HCT116 (cell line): ENCODE results near the gene SRPK2. TPM values are rescaled to one million over a fixed set of nuclear protein-coding genes. Genes with fewer than 3 reads are reported as not detected.

Experiments used
- ATAC-seq: fragments of 200-7000 bp; cut with Tn5 transposase; 2 replicates; pipeline ENCODE4 v1.9.1; 2020; ENCODE audit warnings: mild to moderate bottlenecking, moderate library complexity
- BruUV-seq: library from RNA; stranded (reverse); fragments of 400-500 nt; replicated peaks from 2 replicates; lab custom pipeline; 2021; lab: Mats Ljungman, UMichigan
- CTCF ChIA-PET: fragments of 300-600 bp; sonication (Branson Sonifier 250); formaldehyde crosslinking; loops from one replicate; lab custom pipeline; 2021; ENCODE audit warnings: antibody characterized with exemption; lab: Charles Lee
- POLR2A ChIA-PET: fragments of 300-600, 350-600 bp; sonication (Branson Sonifier 250); formaldehyde crosslinking; loops from one replicate; lab custom pipeline; 2021; ENCODE audit warnings: antibody characterized with exemption; lab: Charles Lee
- RAD21 ChIA-PET, 2 experiments: fragments of 300-600 bp; sonication (Branson Sonifier 250); formaldehyde crosslinking; loops; one replicate each; lab custom pipeline; 2023; ENCODE audit warnings: low total read pairs in 2 of 2; ENCODE audit not compliant: uncharacterized antibody in 2 of 2, unreplicated experiment in 2 of 2, low non-redundant PET in 1 of 2; lab: Charles Lee
- DNase-seq: peaks from one replicate; pipeline ENCODE4 v3.0.0-alpha.2; 2010; ENCODE audit warnings: low read depth, low spot score
- H2AFZ ChIP-seq: fragments of 200-600 bp; shearing (Covaris generic), sonication (generic); 2 replicates; pipeline ENCODE4 v1.6.1; 2017; ENCODE audit warnings: low read depth, mixed run types, mixed read lengths, antibody characterized with exemption, low read length; ENCODE audit not compliant: poor library complexity, severe bottlenecking
- H3K27ac ChIP-seq: 2 replicates; pipeline ENCODE4 v1.5.1; 2012; ENCODE audit warnings: low read depth, low read length
- H3K27me3 ChIP-seq: fragments of 200-600 bp; sonication (generic); 2 replicates; pipeline ENCODE4 v1.6.1; 2016; ENCODE audit warnings: mixed run types, low read length, mixed read lengths; ENCODE audit not compliant: insufficient read depth
- H3K36me3 ChIP-seq, 2 experiments: fragments of 200-500 bp in 1 of 2; fragments of 200-600 bp in 1 of 2; sonication (Bioruptor generic) in 1 of 2; sonication (generic) in 1 of 2; 2 replicates each; pipeline versions ENCODE4 v1.5.1 to v1.6.1; 2014 to 2016; ENCODE audit warnings: low read length in 2 of 2, inconsistent platforms in 1 of 2, mixed read lengths in 1 of 2, mixed run types in 1 of 2; ENCODE audit not compliant: insufficient read depth in 2 of 2, control insufficient read depth in 1 of 2
- H3K4me1 ChIP-seq, 2 experiments: fragments of 200-600 bp in 1 of 2; sonication (generic) in 1 of 2; 2 replicates each; pipeline versions ENCODE4 v1.5.1 to v1.6.1; 2012 to 2017; ENCODE audit warnings: low read length in 2 of 2, inconsistent platforms in 1 of 2, mild to moderate bottlenecking in 1 of 2, mixed read lengths in 1 of 2, mixed run types in 1 of 2, moderate library complexity in 1 of 2; ENCODE audit not compliant: insufficient read depth in 2 of 2, control insufficient read depth in 1 of 2
- H3K4me2 ChIP-seq: fragments of 200-600 bp; sonication (generic); 2 replicates; pipeline ENCODE4 v1.6.1; 2017; ENCODE audit warnings: mixed run types, low read length, mixed read lengths
- H3K4me3 ChIP-seq, 2 experiments: fragments of 200-600 bp in 1 of 2; sonication (generic) in 1 of 2; replicated peaks in 1 of 2; 2 replicates each; pipeline ENCODE4 v1.5.1; 2011 to 2016; ENCODE audit warnings: low read length in 2 of 2, control low read depth in 1 of 2, low read depth in 1 of 2, mild to moderate bottlenecking in 1 of 2, mixed read lengths in 1 of 2, mixed run types in 1 of 2
- H3K79me2 ChIP-seq: fragments of 200-600 bp; sonication (generic); 2 replicates; pipeline ENCODE4 v1.6.1; 2017; ENCODE audit warnings: mild to moderate bottlenecking, mixed run types, low read length, moderate library complexity, mixed read lengths; ENCODE audit not compliant: insufficient read depth
- H3K9ac ChIP-seq: fragments of 200-600 bp; sonication (generic); 2 replicates; pipeline ENCODE4 v1.6.1; 2016; ENCODE audit warnings: low read length, mixed read lengths
- H3K9me2 ChIP-seq: fragments of 200-600 bp; sonication (generic), shearing (Covaris generic); 2 replicates; pipeline ENCODE4 v1.6.1; 2017; ENCODE audit warnings: mixed run types, mild to moderate bottlenecking, moderate library complexity; ENCODE audit not compliant: insufficient read depth
- H3K9me3 ChIP-seq, 2 experiments: fragments of 200-500 bp in 1 of 2; fragments of 200-600 bp in 1 of 2; sonication (Bioruptor generic) in 1 of 2; sonication (generic) in 1 of 2; 2 replicates each; pipeline ENCODE4 v1.6.1; 2014 to 2017; ENCODE audit warnings: low read length in 2 of 2, mixed read lengths in 2 of 2, inconsistent platforms in 1 of 2, low read depth in 1 of 2, mild to moderate bottlenecking in 1 of 2, mixed run types in 1 of 2, moderate library complexity in 1 of 2; ENCODE audit not compliant: control insufficient read depth in 1 of 2, insufficient read depth in 1 of 2
- H4K20me1 ChIP-seq: fragments of 200-600 bp; sonication (generic), shearing (Covaris generic); 2 replicates; pipeline ENCODE4 v1.6.1; 2017; ENCODE audit warnings: mixed run types, mild to moderate bottlenecking, moderate library complexity; ENCODE audit not compliant: insufficient read depth
- CBX3 ChIP-seq: IDR thresholded peaks from 2 replicates; pipeline ENCODE4 v1.6.1; 2012; ENCODE audit warnings: low read depth
- CEBPB ChIP-seq: IDR thresholded peaks from 2 replicates; pipeline ENCODE4 v1.6.1; 2012; ENCODE audit warnings: low read depth
- CTCF ChIP-seq, 3 experiments: fragments of 200-600 bp in 1 of 3; sonication (generic) in 1 of 3; IDR thresholded peaks in 2 of 3; conservative IDR thresholded peaks in 1 of 3; 2 replicates each; pipeline ENCODE4 v1.5.1; 2012 to 2017; ENCODE audit warnings: low read depth in 2 of 3, low read length in 2 of 3, antibody characterized with exemption in 1 of 3, borderline replicate concordance in 1 of 3, control low read depth in 1 of 3, mild to moderate bottlenecking in 1 of 3, mixed read lengths in 1 of 3, mixed run types in 1 of 3, moderate library complexity in 1 of 3; ENCODE audit not compliant: insufficient read depth in 1 of 3
- EGR1 ChIP-seq: IDR thresholded peaks from 2 replicates; pipeline ENCODE4 v1.6.1; 2012; ENCODE audit warnings: low read depth
- ELF1 ChIP-seq: IDR thresholded peaks from 2 replicates; pipeline ENCODE4 v1.6.1; 2012; ENCODE audit warnings: low read depth, borderline replicate concordance
- EZH2phosphoT487 ChIP-seq: fragments of 200-600 bp; IDR thresholded peaks from 2 replicates; pipeline ENCODE4 v1.6.1; 2018; ENCODE audit warnings: antibody characterized with exemption, borderline replicate concordance
- FOSL1 ChIP-seq: IDR thresholded peaks from 2 replicates; pipeline ENCODE4 v1.6.1; 2012; ENCODE audit warnings: low read depth
- JUND ChIP-seq: IDR thresholded peaks from 2 replicates; pipeline ENCODE4 v1.6.1; 2012
- MAX ChIP-seq: IDR thresholded peaks from 2 replicates; pipeline ENCODE4 v1.6.1; 2012
- RAD21 ChIP-seq: IDR thresholded peaks from 2 replicates; pipeline ENCODE4 v1.6.1; 2012; ENCODE audit warnings: low read depth, mild to moderate bottlenecking
- ZBTB33 ChIP-seq: IDR thresholded peaks from 2 replicates; pipeline ENCODE4 v1.6.1; 2011; ENCODE audit warnings: mild to moderate bottlenecking, low read length, moderate library complexity; ENCODE audit not compliant: insufficient replicate concordance; ENCODE audit errors: extremely low read depth
- ZFX ChIP-seq: fragments of 450-650 bp; IDR thresholded peaks from 2 replicates; pipeline ENCODE4 v1.6.1; 2017
- ZNF274 ChIP-seq: fragments of 200-500 bp; sonication (Bioruptor generic); IDR thresholded peaks from 2 replicates; pipeline ENCODE4 v1.6.1; 2014; ENCODE audit warnings: mild to moderate bottlenecking, low read depth, low read length, inconsistent platforms
- intact Hi-C: fragments of 100-400 bp; cut with micrococcal nuclease; formaldehyde crosslinking; loops from 2 replicates; pipeline ENCODE4 v1.10.0; 2022
- total RNA-seq: library from RNA; stranded (reverse); gene quantifications from one replicate; pipeline ENCODE4 v1.2.1, GENCODE V29; 2021; ENCODE audit not compliant: unreplicated experiment
- TF ChIP-seq, protein P1 (sequence below): IDR thresholded peaks from 2 replicates; pipeline ENCODE4 v1.6.1; 2012

The SRPK2 gene
- total RNA-seq, 1 experiment from 2014 or later, result 37.4 TPM

GRCh38 chr7:105377903-105378302 lies 10.8 kb downstream of the SRPK2 start:
- H3K4me1 ChIP-seq, result 0 out of 4 replicates have a peak, but pooled peaks cover 0 to 6% of the 10 kb centered on the region in 2 experiments
- RAD21 ChIA-PET, result no interaction called here
- H4K20me1 ChIP-seq, result no peaks in the 10 kb centered on the region; the same call in 1 of the 2 replicates
- no peak overlapping the region for H3K9ac ChIP-seq
- H2AFZ ChIP-seq, result no peak overlapping the region
- no peak overlapping the region for H3K4me3 ChIP-seq
- no peak for ATAC-seq
- TF ChIP-seq CBX3, result no peak
- no peak for TF ChIP-seq ELF1
- TF ChIP-seq, protein P1, sequence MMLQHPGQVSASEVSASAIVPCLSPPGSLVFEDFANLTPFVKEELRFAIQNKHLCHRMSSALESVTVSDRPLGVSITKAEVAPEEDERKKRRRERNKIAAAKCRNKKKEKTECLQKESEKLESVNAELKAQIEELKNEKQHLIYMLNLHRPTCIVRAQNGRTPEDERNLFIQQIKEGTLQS, result no peak
- no peak for TF ChIP-seq FOSL1
- no peak for TF ChIP-seq CEBPB
- TF ChIP-seq EGR1, result no peak
- no peak for TF ChIP-seq CTCF (IDR thresholded peaks at IDR 0.05 in 2 of 3, conservative IDR thresholded peaks at IDR 0.05 in 1 of 3; ENCODE audit: borderline replicate concordance in 1 of 3, insufficient read depth in 1 of 3, low read depth in 2 of 3, low read length in 2 of 3)
- TF ChIP-seq, all 23 proteins: peak for 0
- no TSS peak for BruUV-seq
- Histone ChIP-seq H3K27ac (no peak overlapping the region), H3K9me3 (no peaks in the 10 kb centered on the region), H3K79me2 (peaks cover 84% of the 10 kb centered on the region), H3K9me2 (no peaks in the 10 kb centered on the region), H3K27me3 (no peaks in the 10 kb centered on the region), H3K4me2 (no peak overlapping the region), H3K36me3 (no peaks in the 10 kb centered on the region)
- ChIA-PET POLR2A (no interaction called here), CTCF (no interaction called here)
- intact Hi-C loops, result no loop called here
- no peak for DNase-seq

GRCh38 chr7:105376908-105377533 lies 11.7 kb downstream of the SRPK2 start:
- Histone ChIP-seq H3K4me3 (no peak overlapping the region), H4K20me1 (no peaks in the 10 kb centered on the region; the same call in 1 of the 2 replicates), H3K9me2 (no peaks in the 10 kb centered on the region), H3K4me2 (no peak overlapping the region), H3K27ac (no peak overlapping the region), H3K79me2 (peaks cover 83% of the 10 kb centered on the region), H3K9me3 (no peaks in the 10 kb centered on the region), H3K4me1 (0 out of 4 replicates have a peak, but pooled peaks cover 0 to 6% of the 10 kb centered on the region in 2 experiments), H3K9ac (no peak overlapping the region), H2AFZ (no peak overlapping the region), H3K27me3 (no peaks in the 10 kb centered on the region), H3K36me3 (no peaks in the 10 kb centered on the region)
- ChIA-PET RAD21 (no interaction called here), CTCF (no interaction called here), POLR2A (no interaction called here)
- DNase-seq, result no peak
- no TSS peak for BruUV-seq
- no peak for TF ChIP-seq ZFX
- no peak for TF ChIP-seq ZNF274
- no peak for TF ChIP-seq EGR1
- TF ChIP-seq, protein P1, result no peak
- no peak for TF ChIP-seq ZBTB33
- TF ChIP-seq EZH2phosphoT487, result no peak
- TF ChIP-seq MAX, result no peak
- TF ChIP-seq JUND, result no peak
- no peak for TF ChIP-seq RAD21
- ATAC-seq, result no peak
- intact Hi-C loops, result no loop called here
